ELF-1 (cell line): ENCODE results near the gene FAM120B.
A peak's percentile ranks its signal among the peaks of the same experiment; 100 is the strongest.
"Not testable (repeated sequence)": the region's sequence is repeated elsewhere in the genome, so short reads cannot be mapped to it uniquely, and the experiment has no call there.

Experiments
- DNase-seq: peaks from one replicate; pipeline ENCODE4 v3.0.0-alpha.2; 2016; ENCODE audit warnings: low read depth, low spot score

The FAM120B gene

DNA sequence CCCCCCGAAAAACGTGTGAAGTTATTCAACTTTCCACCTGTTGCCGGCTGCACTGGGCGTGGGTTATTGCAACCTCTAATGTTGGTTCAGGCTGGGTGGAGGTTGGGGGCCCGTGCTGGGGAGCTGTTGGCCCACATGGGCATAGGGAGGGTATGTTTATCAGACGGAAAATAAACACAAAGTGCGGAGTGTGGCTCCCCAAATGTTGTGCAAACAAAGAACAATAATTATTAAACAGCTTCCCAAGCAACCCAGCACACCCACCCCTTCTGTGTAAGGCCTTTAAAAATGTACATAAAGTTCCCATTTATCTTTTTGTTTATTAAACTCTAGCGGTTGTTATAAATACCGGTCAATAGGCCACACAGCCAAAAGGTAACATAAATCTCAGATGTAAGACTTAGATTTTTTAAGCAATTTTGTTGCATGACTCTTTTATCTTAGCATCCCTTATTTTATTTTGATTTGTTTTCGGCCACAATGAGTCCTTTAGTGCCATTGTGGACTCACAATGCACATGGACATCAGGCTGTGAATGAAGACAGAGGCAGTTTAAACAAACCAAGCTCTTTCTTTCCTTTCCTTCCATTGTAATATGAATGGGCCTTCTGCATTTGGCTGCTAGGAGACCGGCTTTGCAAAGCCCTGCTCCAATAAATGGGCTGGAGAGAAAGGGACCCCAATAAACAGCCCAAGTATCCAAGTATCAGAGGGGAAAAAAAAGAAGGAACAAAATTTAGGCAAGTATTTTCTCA, 8.8 kb upstream of the FAM120B start:
- DNase-seq, result no peak

- DNase-seq, result no peak
These were observed 7.9 kb upstream of the FAM120B start for GRCh38 chr6:170298688-170299087.

GRCh38 chr6:170301184-170301583, 5.4 kb upstream of the FAM120B start:
- no peak for DNase-seq

- no peak for DNase-seq
These were observed 694 bp upstream of the FAM120B start for GRCh38 chr6:170305805-170306323.

- DNase-seq, result no peak
These were observed 555 bp downstream of the FAM120B start for GRCh38 chr6:170307080-170307545.

DNA sequence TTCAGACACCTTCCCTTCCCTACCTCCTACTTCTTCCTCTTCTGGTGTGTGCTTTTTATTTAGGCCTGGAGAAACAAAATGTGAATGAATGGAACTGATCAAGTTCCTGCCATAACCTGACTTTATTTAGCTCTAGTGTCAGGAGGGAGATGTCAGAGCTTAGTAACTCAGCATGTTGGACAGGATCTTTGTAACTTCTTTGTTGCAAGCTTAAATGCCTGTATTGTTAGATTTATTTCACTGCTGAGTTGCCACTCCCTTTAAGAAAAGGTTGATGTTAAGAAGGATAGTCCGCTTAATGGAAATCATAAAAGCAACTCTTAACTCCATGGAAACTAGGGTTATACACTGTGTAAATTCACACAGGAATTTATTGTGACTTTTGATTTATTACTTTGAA, 2.2 kb downstream of the FAM120B start:
- no peak for DNase-seq

- DNase-seq, result no peak
These were observed 5.1 kb downstream of the FAM120B start for GRCh38 chr6:170311696-170312095.

DNA sequence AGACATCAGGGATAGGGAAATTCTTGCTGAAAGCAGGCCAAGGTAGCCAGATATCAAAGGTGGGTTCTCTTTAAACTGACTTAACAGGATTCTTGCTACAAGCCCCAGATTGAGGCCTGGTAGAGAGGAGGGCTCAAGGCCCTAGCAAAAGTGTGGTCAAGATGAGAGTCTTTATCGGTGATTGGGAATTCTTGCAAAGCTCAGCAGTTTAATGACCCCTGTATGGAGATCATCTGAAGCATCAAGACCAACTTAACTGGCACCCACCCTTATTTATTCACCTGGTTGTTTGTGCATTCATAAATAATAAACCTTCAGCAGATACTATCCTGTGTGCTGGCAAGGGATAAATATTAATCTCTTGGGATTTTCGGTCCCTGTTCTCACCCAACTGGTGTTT, 6.3 kb downstream of the FAM120B start:
- DNase-seq, result no peak

DNA sequence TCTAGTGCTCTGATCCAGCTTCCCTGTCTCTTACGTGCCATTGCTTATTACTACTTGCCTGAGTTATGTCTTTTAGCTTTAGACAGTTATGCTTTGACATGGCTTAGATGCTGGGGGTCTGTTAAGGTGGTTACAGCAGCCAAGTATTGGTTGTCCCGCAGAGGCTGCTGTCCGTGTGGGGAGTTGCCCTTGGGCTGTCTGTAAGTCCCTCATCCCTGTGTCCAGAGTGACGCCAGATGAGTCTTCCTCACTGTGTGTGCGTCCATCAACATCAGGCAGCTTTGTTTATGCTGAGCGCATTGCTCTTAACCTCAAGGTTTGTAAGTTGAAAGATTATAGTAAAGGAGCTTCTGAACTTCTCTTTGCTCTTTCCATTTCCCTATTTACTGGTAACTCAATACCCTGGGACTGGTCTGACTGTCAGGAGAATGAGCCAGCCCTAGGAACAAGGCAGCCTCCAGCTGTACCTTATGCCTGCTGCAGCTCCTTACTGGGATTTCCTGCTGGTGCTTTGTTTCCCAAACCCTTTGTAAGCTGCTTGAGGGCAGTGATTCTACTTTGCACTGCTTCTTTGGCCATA, 7.2 kb downstream of the FAM120B start:
- peak; percentile 60 for DNase-seq

- DNase-seq, result peak; percentile 27
These were observed 8.4 kb downstream of the FAM120B start for GRCh38 chr6:170314983-170315382.

- DNase-seq, result no peak
These were observed 9.5 kb downstream of the FAM120B start for GRCh38 chr6:170316071-170316470.

DNA sequence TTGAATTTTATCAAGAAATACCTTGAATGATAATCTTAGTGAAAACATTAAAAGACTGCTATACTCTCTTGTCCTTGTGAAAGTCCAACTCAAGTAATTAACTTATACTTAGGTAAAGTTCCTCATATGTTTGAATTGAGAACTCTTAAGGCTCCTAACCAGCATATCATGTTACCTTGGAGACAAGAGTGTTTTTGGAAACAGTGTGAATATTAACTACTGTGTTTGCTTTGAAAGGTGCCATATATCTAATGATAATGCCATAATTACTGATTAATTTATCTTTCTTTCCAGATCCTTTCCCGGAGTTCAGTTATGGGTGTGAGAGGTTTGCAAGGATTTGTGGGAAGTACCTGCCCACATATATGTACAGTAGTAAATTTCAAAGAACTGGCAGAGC, 10.5 kb downstream of the FAM120B start:
- DNase-seq, result no peak

- no peak for DNase-seq
These were observed 11.2 kb downstream of the FAM120B start for GRCh38 chr6:170317718-170318117.

DNA sequence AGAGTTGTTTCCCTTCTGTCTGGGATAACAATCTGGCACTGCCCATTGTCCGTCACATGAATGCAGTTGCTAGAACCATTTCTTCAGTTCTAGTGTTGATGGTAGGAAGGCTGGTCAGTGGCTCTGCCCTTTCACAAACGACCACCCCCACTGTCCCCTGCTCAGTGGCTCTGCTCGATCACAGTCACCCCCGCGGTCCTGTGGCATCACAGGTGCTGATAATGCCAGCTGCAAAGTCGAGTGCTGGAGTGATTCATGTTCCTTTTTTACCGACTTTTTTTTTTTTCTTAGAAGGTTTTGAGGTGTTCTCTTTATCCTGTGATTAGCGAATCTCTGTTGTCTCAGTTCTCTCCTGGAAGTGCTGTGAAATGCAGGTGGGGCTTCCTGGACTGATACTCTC, 22.8 kb downstream of the FAM120B start:
- no peak for DNase-seq

GRCh38 chr6:170335199-170335598, 28.6 kb downstream of the FAM120B start:
- not testable (repeated sequence) for DNase-seq

GRCh38 chr6:170344631-170345576, 38.3 kb downstream of the FAM120B start:
- DNase-seq, result peak; percentile 72

- no peak for DNase-seq
These were observed 39.1 kb downstream of the FAM120B start for GRCh38 chr6:170345662-170346061.

DNA sequence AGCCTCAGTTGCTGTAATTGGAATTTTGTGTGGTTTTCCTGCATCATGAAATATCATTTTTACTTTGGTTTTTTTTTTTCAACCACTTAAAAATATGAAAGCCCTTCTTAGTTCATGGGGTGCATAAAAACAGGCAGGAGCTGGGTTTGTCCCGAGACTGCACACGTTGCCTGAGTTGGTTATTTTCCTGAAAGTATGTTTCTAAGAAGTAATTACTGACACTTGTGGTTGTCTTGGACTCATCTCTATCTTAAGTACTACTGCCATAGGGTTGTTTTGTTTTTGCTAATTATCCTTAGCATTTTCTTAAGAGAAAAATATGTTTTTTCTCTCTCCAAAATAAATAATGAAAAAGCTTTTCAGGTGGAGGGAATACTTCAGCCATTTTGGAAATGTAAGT, 40.1 kb downstream of the FAM120B start:
- no peak for DNase-seq

GRCh38 chr6:170347091-170347490, 40.5 kb downstream of the FAM120B start:
- no peak for DNase-seq

DNA sequence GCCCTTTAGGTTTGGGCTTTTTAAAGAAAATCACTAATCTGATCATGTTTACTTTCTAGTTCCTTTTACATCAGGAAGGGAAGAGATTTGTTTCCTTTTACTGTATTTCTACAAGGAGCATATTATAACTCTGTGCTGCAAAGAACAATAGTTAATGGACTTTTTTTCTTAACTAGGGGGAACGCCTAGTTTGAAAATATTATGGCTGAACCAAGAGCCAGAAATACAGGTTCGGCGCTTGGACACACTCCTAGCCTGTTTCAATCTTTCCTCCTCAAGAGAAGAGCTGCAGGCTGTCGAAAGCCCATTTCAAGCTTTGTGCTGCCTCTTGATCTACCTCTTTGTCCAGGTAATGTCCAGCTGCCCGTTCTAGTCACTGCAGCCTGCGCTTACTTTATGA, 41.4 kb downstream of the FAM120B start:
- no peak for DNase-seq

DNA sequence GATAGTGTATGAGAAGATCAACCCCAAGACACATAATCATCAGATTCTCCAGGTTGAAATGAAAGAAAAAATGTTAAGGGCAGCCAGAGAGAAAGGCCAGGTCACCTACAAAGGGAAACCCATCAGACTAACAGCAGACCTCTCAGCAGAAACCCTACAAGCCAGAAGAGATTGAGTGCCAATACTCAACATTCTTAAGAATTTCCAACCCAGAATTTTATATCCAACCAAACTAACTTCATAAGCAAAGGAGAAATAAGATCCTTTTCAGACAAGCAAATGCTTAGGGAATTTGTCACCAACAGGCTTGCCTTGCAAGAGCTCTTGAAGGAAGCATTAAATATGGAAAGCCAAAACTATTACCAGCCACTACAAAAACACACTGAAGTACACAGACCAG, 44.9 kb downstream of the FAM120B start:
- DNase-seq, result not testable (repeated sequence)

GRCh38 chr6:170355190-170355589, 48.6 kb downstream of the FAM120B start:
- not testable (repeated sequence) for DNase-seq
